Inferior parietal cortex (tissue), 1 donor: ENCODE results near the gene KNSTRN.

Source experiments
- DNase-seq: peaks from one replicate; pipeline ENCODE4 v3.0.0-alpha.2; 2016; ENCODE audit errors: extremely low spot score

KNSTRN gene

GRCh38 chr15:40397688-40398412, 15.3 kb downstream of the KNSTRN start:
- no peak for DNase-seq

- DNase-seq = no peak
These were observed 15.9 kb downstream of the KNSTRN start for GRCh38 chr15:40398413-40398873.

GRCh38 chr15:40399370-40399769, 16.8 kb downstream of the KNSTRN start:
- no peak for DNase-seq

GRCh38 chr15:40405501-40406381, 23.2 kb downstream of the KNSTRN start, which contains the start of gene IVD:
IVD (plus strand) TSS chr15:40405795; CDS start chr15:40405828, 33 bp downstream.
- peak; percentile 96 for DNase-seq

GRCh38 chr15:40407330-40407990, 24.9 kb downstream of the KNSTRN start:
- no peak for DNase-seq

GRCh38 chr15:40409366-40409765, 26.8 kb downstream of the KNSTRN start:
- no peak for DNase-seq

GRCh38 chr15:40410476-40410875, 28.0 kb downstream of the KNSTRN start:
- no peak for DNase-seq

- DNase-seq = no peak
These were observed 29.7 kb downstream of the KNSTRN start for GRCh38 chr15:40412095-40412759.

GRCh38 chr15:40413036-40413435, 30.5 kb downstream of the KNSTRN start:
- no peak for DNase-seq

GRCh38 chr15:40414816-40415215, 32.3 kb downstream of the KNSTRN start:
- DNase-seq = no peak

GRCh38 chr15:40415226-40415625, 32.7 kb downstream of the KNSTRN start:
- no peak for DNase-seq

GRCh38 chr15:40416056-40416455, 33.5 kb downstream of the KNSTRN start:
- no peak for DNase-seq

GRCh38 chr15:40418126-40418525, 35.6 kb downstream of the KNSTRN start:
- no peak for DNase-seq

GRCh38 chr15:40420071-40420713, 37.7 kb downstream of the KNSTRN start:
- no peak for DNase-seq

- no peak for DNase-seq
These were observed 38.3 kb downstream of the KNSTRN start for GRCh38 chr15:40420793-40421192.

GRCh38 chr15:40421246-40422157, 39.0 kb downstream of the KNSTRN start:
- peak; percentile 80 for DNase-seq

- no peak for DNase-seq
These were observed 42.1 kb downstream of the KNSTRN start for GRCh38 chr15:40424483-40425115.

GRCh38 chr15:40425681-40426080, 43.2 kb downstream of the KNSTRN start:
- no peak for DNase-seq

GRCh38 chr15:40427188-40427587, 44.7 kb downstream of the KNSTRN start:
- no peak for DNase-seq

GRCh38 chr15:40428185-40428584, 45.7 kb downstream of the KNSTRN start:
- no peak for DNase-seq
